GM18951 (cell line): ENCODE data around the gene IL32.
"Not testable (repeated sequence)": the region's sequence is repeated elsewhere in the genome, so short reads cannot be mapped to it uniquely, and the experiment has no call there.

ENCODE experiments used
- POLR2A ChIP-seq: IDR thresholded peaks from 4 replicates; pipeline ENCODE4 v1.6.1; 2011; ENCODE audit warnings: mild to moderate bottlenecking; ENCODE audit not compliant: insufficient read length, insufficient read depth; ENCODE audit errors: extremely low read depth
- in situ Hi-C: fragments of 300-500 bp; cut with MboI; formaldehyde crosslinking; loops from one replicate; pipeline ENCODE4 v1.12.0; 2022; ENCODE audit warnings: low sequenced_read_pairs, mixed read lengths, inconsistent platforms; ENCODE audit not compliant: unreplicated experiment

Gene IL32

DNA sequence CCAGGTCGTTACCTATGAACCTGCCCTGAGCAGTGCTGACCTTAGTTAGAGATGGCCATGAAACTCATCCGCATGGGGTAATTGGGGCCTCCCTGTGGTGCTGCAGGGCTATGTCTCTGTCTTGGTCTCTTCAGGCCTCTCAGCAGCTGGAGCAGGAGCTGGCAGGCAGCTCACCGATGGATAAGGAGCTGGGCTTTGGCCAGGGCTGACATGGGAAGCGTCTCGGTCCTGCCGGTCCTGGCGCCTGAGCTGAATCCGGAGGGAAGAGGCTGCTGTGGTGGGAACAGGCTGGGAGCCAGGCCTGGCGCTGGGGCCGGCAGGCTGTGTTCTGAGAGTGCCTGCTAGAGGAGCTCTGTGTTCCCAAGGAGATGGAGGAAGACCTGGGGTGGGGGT lies 10.1 kb downstream of the IL32 start:
- in situ Hi-C loops, result no loop called here
- TF ChIP-seq POLR2A, result no peak

DNA sequence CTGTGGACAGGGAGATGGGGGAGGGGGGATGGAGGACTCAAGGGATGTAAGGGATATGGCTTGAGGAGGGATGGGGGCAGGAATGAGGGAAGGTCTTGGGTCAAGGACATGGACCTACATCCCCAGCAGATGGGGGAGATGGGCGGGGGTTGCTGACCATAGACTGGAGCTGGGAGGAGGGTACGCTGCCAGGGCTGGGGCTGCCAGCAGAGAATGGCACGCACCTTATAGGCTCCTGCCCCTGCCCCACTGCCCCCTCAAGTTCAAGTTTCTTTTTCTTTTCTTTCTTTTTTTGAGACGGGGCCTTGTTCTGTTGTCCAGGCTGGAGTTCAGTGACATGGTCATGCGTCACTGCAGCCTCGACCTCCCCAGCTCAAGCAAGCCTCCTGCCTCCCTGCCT lies 10.5 kb downstream of the IL32 start:
- in situ Hi-C loops, result not testable (repeated sequence)

DNA sequence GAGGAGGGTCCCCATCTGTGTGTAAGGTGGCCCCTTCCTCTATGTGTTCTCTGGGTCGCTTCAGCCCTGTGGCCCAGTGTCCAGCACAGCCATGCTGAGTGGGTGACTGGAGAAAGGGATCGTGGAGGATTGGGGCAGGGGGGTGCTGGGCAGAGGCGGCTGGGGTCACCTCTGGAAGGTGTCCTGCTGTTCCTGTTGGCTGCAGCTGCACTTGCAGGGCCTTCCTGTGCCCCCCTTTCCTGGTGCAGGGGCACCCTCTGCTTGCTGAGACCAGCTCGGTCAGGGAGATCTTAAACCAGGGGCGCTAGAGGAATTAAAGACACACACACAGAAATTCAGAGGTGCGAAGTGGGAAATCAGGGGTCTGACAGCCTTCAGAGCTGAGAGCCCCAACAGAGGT lies 11.1 kb downstream of the IL32 start:
- no peak for TF ChIP-seq POLR2A
- in situ Hi-C loops, result no loop called here

DNA sequence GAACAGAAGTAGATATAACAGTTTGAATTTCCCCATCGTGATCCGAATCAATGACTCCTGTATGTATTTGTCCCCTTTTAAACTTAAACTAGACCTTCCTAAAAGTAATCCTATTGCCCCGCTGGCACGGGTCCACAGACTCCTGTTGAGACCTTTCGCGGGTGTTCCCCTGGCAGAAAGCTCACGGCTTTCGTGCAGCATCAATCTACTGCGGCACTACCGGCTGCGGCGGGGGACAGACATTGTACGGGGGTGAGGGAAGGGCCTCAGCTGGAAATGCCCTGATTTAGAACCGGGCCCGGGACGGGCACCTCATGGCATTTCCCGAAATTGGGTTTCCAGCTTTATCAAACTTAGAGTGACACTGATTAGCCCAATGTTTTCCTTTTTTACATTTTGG lies 14.6 kb downstream of the IL32 start:
- in situ Hi-C loops, result no loop called here
- TF ChIP-seq POLR2A, result no peak

DNA sequence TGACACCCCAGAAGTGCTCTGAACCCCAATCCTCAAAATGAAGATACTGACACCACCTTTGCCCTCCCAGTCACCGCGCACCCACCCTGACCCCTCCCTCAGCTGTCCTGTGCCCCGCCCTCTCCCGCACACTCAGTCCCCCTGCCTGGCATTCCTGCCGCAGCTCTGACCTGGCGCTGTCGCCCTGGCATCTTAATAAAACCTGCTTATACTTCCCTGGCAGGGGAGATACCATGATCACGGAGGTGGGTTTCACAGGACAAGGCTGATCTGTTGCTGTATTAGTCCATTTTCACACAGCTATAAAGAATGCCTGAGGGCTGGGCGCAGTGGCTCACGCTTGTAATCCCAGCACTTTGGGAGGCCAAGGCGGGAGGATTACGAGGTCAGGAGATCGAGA lies 16.5 kb downstream of the IL32 start:
- in situ Hi-C loops, result not testable (repeated sequence)

DNA sequence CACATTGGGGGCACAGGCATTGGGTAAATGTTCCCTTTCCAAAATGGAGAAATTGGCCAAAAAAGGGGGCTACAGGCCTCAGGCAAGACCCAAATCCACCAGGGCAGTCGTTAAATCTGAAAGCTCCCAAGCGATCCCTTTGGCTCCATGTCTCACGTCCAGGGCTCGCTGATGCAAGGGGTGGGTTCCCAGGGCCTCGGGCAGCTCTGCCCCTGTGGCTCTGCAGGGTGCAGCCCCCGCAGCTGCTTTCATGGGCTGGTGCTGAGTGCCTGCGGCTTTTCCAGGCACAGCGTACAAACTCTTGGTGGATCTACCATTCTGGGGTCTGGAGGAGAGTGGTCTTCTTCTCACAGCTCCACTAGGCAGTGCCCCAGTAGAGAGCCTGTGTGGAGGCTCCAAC lies 18.0 kb downstream of the IL32 start:
- in situ Hi-C loops, result not testable (repeated sequence)

DNA sequence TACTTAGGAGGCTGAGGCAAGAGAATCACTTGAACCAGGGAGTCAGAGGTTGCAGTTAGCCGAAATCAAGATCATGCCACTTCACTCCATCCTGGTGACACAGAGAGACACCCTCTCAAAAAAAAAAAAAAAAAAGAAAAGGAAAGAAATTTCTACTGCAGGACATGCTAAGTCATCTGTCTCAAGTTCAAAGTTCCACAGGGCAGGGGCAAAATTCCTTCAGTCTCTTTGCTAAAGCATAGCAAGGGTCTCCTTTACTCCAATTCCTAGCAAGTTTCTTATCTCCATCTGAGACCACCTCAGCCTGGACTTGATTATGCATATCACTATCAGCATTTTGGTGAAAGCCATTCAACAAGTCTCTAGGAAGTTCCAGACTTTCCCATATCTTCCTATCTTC lies 19.1 kb downstream of the IL32 start:
- in situ Hi-C loops, result no loop called here
- no peak for TF ChIP-seq POLR2A

DNA sequence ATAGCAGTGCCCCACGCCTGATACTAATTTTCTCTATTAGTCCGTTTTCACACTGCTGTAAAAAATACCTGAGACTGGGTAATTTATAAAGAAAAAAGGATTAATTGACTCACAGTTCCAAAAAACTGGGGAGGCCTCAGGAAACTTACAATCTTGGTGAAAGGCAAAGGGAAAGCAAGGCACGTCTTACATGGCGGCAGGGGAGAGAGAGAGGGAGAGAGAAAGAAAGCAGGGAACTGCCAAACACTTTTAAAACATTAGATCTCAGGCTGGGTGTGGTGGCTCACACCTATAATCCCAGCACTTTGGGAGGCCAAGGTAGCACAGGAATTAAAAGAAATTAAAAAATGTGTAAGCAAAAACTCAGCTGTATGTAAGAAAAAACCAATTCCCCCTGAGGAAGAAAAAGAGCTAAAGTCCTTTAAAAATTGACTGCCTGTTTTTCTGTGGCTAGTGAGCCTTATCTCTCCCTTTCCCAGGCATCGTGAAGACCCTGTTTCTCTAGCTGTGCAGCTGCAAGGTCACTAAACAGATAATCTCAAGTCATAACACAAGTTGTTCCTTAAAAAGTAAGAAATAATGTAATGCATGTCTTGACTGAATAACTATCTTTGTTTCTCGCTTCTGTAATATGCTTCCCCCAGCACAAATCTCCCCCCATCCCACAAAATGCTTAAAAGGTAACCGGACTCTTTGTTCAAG lies 19.7 kb downstream of the IL32 start:
- in situ Hi-C loops, result no loop called here
- TF ChIP-seq POLR2A, result no peak

DNA sequence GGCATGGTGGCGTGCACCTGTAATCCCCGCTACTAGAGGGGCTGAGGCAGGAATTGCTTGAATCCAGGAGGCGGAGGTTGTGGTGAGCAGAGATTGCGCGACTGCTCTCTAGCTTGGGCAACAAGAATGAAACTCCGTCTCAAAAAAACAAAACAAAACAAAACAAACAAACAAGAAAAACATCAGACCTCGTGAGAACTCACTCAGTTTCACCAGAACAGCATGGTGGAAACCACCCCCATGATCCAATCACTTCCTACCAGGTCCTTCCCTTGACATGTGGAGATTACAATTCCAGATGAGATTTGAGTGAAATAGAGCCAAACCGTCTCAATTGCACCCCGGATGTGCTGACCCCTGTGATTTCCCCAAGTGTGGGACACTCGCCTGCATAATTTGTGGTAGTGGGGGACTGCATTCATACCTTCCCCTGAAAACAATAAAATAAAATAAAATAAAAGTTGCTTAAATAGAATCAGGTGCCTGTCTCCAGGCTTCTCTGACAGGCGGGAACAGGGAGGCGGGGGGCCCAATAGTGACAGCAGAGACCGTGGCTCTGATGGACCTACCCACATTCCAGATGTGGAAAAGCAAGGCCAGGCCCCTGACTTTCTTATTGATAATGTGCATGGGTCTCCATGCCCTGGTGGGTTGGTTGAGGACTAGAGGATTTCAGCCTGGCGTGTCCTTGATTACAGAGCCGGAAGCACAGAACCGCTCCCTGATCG lies 20.6 kb downstream of the IL32 start:
- TF ChIP-seq POLR2A, result no peak
- in situ Hi-C loops, result no loop called here

DNA sequence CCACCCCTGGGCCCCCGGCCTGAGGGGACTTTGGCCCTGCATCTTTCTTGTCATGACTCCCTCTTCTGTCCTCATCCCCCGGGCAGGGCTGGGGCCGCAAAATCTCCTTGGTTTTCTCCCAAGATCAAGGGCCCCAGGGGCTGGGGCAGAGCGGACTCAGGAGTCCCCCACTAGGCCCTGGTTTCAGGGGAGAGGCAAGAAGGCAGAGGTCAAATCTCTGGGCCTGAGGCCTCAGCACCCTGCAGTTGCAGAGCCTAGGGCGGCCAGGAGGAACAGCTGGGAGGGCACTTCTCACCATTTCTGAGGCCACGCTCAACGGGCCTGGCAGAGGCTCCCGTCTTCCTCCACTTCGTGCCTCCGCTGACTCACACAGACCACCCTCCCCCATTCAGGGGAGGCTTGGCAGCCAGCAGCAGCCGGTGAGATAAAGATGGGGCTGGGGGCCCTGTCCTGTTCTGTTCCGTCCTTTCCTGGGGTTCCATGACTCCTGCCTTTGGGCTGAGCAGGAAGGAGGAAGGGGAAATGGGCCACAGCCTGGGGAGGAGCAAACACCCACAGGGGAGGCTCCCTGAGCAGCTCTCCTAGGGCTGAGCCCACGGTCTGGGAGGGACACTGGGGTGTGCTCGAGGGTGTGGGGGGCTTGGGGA lies 21.3 kb downstream of the IL32 start:
- in situ Hi-C loops, result no loop called here
- no peak for TF ChIP-seq POLR2A

DNA sequence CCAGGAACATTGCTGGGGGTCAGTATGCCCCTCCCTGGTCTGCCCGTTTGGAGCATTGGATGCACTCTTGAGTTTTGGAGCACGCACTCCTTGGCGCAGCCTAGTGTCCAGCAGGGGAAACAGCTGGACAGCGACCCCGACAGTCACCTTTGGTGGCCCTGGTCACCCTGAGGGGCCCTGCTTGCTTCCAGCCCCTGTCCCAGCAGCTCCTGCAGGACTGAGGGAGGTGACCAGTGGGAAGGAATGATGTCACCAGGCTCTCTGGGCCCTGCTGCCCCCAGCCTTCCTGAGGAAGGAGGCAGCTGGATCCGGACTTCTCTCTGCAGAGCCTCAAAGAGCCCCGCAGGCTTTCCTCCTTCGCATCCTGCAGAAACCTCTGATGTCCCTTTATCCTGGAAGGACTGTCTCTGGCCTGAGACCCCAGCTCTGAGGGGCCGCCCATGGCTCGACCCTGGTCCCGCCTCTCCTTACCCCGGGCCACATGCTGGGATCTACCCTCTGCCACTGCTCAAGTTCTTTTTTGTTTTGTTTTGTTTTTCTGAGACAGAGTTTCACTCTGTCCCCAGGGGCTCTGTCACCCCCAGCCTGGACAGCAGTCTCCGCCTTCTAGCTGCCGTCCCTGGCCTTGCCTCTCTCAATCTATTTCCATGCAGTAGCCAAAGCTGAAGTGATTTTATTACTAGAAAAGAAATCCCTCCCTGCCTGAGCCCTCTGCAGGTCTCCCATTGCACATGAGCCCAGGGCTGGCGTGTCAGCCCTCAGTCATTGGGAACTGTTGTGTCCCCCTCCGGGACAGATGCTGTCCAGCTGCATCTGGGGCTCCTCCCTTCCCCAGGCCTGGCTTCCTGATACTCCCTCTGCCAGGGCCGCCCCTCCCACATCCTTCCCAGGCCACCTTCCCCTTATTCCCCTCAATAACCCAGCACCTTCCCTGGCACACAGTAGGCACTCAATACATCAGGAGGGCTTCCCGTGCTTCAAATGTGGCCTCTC lies 22.1 kb downstream of the IL32 start:
- no peak for TF ChIP-seq POLR2A
- in situ Hi-C loops, result no loop called here

DNA sequence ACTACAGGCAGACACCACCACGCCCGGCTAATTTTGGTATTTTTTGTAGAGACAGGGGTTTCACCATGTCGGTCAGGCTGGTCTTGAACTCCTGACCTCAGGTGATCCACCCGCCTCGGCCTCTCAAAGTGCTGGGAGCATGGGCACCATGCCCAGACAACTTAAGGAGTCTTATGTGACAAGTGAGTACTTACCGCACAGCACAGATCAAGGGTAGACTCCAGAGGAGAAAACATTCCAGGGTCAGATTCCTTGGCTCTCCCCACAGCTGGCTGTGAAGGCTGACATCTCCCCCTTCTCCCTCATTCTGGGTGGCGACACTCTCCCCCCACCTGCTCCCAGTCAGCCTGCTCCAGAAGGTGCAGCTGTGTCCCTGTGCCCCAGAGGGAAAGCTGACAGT lies 23.0 kb downstream of the IL32 start:
- in situ Hi-C loops, result no loop called here
- no peak for TF ChIP-seq POLR2A
